ENCODE results near the gene SELENOO. TPM values are rescaled to one million over a fixed set of nuclear protein-coding genes. Genes with fewer than 3 reads are reported as not detected.
A peak's percentile ranks its signal among the peaks of the same experiment; 100 is the strongest.

SELENOO gene
- total RNA-seq, 1 experiment from 2014 or later, result 27.0 TPM

DNA sequence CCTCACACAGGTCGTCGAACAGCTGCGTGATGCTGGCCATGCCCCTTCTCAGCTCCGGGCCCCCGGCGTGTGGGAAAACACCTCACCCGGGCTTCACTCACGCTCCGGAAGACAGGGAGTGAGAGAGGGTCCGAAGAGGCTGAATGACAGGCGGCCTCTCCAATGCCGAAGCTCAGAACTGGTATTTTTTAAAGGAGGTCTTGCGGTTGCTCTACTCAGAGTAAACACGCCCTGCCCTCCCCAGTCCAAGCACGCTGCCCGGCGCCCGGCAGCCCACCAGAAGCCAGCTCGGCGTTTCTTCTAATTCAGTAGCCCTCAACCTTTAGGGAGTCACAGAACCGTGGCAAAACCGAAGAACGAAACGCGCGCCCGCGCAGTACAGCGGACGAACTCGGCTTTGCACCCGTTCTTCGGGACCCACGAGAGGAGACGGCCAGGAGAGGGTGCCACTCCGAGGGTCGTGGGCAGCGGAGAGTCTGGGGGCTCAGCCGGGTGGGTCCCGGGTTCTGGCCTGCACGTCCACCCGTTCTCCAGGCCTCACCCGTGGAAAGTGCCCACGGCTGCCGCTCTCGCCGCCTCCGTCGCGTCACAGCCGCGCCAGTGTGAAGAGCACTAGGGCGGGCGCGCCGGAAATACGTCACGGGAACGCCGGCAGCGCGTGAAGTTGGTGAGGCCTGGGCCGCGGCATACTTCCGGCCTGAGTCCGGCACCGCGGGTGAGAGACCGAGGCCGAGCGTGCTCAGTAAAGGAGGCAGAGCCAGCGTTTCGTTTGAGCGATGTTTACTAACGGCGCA lies 43.8 kb downstream of the SELENOO start, which contains the start of gene TUBGCP6 (continued):
- TF ChIP-seq, protein P1, sequence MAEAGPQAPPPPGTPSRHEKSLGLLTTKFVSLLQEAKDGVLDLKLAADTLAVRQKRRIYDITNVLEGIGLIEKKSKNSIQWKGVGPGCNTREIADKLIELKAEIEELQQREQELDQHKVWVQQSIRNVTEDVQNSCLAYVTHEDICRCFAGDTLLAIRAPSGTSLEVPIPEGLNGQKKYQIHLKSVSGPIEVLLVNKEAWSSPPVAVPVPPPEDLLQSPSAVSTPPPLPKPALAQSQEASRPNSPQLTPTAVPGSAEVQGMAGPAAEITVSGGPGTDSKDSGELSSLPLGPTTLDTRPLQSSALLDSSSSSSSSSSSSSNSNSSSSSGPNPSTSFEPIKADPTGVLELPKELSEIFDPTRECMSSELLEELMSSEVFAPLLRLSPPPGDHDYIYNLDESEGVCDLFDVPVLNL (CRISPR knock-in tag; IDR thresholded peaks at IDR 0.05; ENCODE audit: borderline replicate concordance, low read depth), result no peak
- TF ChIP-seq NR1H2 (CRISPR knock-in tag; IDR thresholded peaks at IDR 0.05), result no peak
- TF ChIP-seq, protein P2, sequence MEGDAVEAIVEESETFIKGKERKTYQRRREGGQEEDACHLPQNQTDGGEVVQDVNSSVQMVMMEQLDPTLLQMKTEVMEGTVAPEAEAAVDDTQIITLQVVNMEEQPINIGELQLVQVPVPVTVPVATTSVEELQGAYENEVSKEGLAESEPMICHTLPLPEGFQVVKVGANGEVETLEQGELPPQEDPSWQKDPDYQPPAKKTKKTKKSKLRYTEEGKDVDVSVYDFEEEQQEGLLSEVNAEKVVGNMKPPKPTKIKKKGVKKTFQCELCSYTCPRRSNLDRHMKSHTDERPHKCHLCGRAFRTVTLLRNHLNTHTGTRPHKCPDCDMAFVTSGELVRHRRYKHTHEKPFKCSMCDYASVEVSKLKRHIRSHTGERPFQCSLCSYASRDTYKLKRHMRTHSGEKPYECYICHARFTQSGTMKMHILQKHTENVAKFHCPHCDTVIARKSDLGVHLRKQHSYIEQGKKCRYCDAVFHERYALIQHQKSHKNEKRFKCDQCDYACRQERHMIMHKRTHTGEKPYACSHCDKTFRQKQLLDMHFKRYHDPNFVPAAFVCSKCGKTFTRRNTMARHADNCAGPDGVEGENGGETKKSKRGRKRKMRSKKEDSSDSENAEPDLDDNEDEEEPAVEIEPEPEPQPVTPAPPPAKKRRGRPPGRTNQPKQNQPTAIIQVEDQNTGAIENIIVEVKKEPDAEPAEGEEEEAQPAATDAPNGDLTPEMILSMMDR (IDR thresholded peaks at IDR 0.05), result no peak
- TF ChIP-seq, protein P3, sequence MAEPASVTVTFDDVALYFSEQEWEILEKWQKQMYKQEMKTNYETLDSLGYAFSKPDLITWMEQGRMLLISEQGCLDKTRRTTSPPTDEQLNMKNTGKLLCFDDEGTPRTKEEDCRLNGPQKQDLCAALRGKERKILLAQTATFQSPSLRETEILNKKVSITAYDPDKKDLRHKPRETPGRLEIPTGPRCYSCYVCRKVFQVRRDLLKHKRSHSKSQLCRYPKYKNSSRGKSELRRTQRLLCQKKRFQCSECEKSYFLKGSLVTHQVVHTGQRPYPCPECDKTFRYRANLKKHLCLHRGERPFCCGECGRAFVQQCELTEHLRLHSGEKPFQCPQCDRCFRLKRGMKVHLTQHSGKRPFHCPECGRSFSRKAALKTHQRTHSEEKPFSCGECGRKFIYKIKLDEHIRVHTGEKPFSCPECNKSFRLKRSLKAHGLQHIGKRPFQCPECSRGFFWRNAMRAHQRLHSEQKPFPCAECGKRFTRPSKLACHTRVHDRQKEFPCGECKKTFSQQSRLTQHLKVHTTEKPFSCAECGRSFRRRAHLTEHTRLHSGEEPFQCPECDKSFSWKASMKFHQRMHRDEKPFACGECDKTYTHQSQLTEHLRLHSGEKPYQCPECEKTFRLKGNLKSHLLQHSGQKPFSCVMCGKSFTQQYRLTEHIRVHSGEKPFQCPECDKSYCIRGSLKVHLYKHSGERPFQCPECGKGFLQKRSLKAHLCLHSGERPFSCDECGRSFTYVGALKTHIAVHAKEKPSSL (CRISPR knock-in tag; conservative IDR thresholded peaks at IDR 0.05), result no peak
- TF ChIP-seq TCF7 (CRISPR knock-in tag; IDR thresholded peaks at IDR 0.05; ENCODE audit: low read depth), result no peak
- TF ChIP-seq, protein P4, sequence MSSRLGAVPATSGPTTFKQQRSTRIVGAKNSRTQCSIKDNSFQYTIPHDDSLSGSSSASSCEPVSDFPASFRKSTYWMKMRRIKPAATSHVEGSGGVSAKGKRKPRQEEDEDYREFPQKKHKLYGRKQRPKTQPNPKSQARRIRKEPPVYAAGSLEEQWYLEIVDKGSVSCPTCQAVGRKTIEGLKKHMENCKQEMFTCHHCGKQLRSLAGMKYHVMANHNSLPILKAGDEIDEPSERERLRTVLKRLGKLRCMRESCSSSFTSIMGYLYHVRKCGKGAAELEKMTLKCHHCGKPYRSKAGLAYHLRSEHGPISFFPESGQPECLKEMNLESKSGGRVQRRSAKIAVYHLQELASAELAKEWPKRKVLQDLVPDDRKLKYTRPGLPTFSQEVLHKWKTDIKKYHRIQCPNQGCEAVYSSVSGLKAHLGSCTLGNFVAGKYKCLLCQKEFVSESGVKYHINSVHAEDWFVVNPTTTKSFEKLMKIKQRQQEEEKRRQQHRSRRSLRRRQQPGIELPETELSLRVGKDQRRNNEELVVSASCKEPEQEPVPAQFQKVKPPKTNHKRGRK (CRISPR knock-in tag; IDR thresholded peaks at IDR 0.05; ENCODE audit: borderline replicate concordance), result no peak
- TF ChIP-seq ZNF232 (CRISPR knock-in tag; IDR thresholded peaks at IDR 0.05), result peak; percentile 61; the same call in 1 of the 2 replicates
- peak; percentile 89 for TF ChIP-seq GABPB1 (CRISPR knock-in tag; IDR thresholded peaks at IDR 0.05)
- TF ChIP-seq TEAD1 (CRISPR knock-in tag; IDR thresholded peaks at IDR 0.05), result peak; percentile 52
- TF ChIP-seq NR3C1 (CRISPR knock-in tag; conservative IDR thresholded peaks at IDR 0.05; ENCODE audit: low read depth), result no peak
- peak; percentile 80; the same call in 1 of the 2 replicates for TF ChIP-seq ATF1 (CRISPR knock-in tag; IDR thresholded peaks at IDR 0.05)
- no peak for TF ChIP-seq RELA (CRISPR knock-in tag; IDR thresholded peaks at IDR 0.05; ENCODE audit: borderline replicate concordance)
- TF ChIP-seq PRRX2 (CRISPR knock-in tag; IDR thresholded peaks at IDR 0.05), result no peak
- 0 out of 2 replicates have a peak, but pooled peaks have one; percentile 15 for TF ChIP-seq SMAD4 (CRISPR knock-in tag; IDR thresholded peaks at IDR 0.05)
- no peak for TF ChIP-seq NR2C2 (CRISPR knock-in tag; IDR thresholded peaks at IDR 0.05)
- 0 out of 2 replicates have a peak, but pooled peaks have one; percentile 30 for TF ChIP-seq TEAD4 (CRISPR knock-in tag; IDR thresholded peaks at IDR 0.05)
- TF ChIP-seq, protein P5, sequence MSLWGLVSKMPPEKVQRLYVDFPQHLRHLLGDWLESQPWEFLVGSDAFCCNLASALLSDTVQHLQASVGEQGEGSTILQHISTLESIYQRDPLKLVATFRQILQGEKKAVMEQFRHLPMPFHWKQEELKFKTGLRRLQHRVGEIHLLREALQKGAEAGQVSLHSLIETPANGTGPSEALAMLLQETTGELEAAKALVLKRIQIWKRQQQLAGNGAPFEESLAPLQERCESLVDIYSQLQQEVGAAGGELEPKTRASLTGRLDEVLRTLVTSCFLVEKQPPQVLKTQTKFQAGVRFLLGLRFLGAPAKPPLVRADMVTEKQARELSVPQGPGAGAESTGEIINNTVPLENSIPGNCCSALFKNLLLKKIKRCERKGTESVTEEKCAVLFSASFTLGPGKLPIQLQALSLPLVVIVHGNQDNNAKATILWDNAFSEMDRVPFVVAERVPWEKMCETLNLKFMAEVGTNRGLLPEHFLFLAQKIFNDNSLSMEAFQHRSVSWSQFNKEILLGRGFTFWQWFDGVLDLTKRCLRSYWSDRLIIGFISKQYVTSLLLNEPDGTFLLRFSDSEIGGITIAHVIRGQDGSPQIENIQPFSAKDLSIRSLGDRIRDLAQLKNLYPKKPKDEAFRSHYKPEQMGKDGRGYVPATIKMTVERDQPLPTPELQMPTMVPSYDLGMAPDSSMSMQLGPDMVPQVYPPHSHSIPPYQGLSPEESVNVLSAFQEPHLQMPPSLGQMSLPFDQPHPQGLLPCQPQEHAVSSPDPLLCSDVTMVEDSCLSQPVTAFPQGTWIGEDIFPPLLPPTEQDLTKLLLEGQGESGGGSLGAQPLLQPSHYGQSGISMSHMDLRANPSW (CRISPR knock-in tag; conservative IDR thresholded peaks at IDR 0.05; ENCODE audit: low read depth), result no peak
- TF ChIP-seq, protein P6, sequence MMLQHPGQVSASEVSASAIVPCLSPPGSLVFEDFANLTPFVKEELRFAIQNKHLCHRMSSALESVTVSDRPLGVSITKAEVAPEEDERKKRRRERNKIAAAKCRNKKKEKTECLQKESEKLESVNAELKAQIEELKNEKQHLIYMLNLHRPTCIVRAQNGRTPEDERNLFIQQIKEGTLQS (CRISPR knock-in tag; conservative IDR thresholded peaks at IDR 0.05), result no peak
- no peak for TF ChIP-seq ZNF416 (CRISPR knock-in tag; IDR thresholded peaks at IDR 0.05)
- no peak for TF ChIP-seq MYBL2 (CRISPR knock-in tag; IDR thresholded peaks at IDR 0.05)
- peak; percentile 58; the same call in 1 of the 2 replicates for TF ChIP-seq SMAD3 (CRISPR knock-in tag; IDR thresholded peaks at IDR 0.05; ENCODE audit: borderline replicate concordance)
- TF ChIP-seq RORB (CRISPR knock-in tag; IDR thresholded peaks at IDR 0.05), result no peak
- TF ChIP-seq ZBTB21 (CRISPR knock-in tag; IDR thresholded peaks at IDR 0.05; ENCODE audit: borderline replicate concordance), result peak; percentile 98
- peak; percentile 97 for TF ChIP-seq FOXK1 (CRISPR knock-in tag; IDR thresholded peaks at IDR 0.05)
- no peak for TF ChIP-seq OVOL2 (CRISPR knock-in tag; IDR thresholded peaks at IDR 0.05; ENCODE audit: borderline replicate concordance)
- TF ChIP-seq, protein P7, sequence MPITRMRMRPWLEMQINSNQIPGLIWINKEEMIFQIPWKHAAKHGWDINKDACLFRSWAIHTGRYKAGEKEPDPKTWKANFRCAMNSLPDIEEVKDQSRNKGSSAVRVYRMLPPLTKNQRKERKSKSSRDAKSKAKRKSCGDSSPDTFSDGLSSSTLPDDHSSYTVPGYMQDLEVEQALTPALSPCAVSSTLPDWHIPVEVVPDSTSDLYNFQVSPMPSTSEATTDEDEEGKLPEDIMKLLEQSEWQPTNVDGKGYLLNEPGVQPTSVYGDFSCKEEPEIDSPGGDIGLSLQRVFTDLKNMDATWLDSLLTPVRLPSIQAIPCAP (CRISPR knock-in tag; IDR thresholded peaks at IDR 0.05), result no peak; the same call in 1 of the 2 replicates
- TF ChIP-seq NFATC4 (CRISPR knock-in tag; IDR thresholded peaks at IDR 0.05), result no peak
- TF ChIP-seq, protein P8, sequence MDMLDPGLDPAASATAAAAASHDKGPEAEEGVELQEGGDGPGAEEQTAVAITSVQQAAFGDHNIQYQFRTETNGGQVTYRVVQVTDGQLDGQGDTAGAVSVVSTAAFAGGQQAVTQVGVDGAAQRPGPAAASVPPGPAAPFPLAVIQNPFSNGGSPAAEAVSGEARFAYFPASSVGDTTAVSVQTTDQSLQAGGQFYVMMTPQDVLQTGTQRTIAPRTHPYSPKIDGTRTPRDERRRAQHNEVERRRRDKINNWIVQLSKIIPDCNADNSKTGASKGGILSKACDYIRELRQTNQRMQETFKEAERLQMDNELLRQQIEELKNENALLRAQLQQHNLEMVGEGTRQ (CRISPR knock-in tag; IDR thresholded peaks at IDR 0.05), result peak; percentile 49; the same call in 1 of the 2 replicates

Measured in WTC11 (cell line).